H1 (cell line): ENCODE results near the gene FAM83G.

Experiments used
- EZH2 ChIP-seq: fragments of 200-600 bp; sonication (generic); IDR thresholded peaks from 2 replicates; pipeline ENCODE4 v1.7.1; 2012; ENCODE audit warnings: low read depth, mild to moderate bottlenecking, moderate library complexity, low read length, inconsistent platforms; ENCODE audit not compliant: severe bottlenecking
- GABPA ChIP-seq: IDR thresholded peaks from 2 replicates; pipeline ENCODE4 v1.6.1; 2011; ENCODE audit warnings: mild to moderate bottlenecking, low read length, moderate library complexity, borderline replicate concordance; ENCODE audit not compliant: insufficient read depth
- HDAC6 ChIP-seq: IDR thresholded peaks from one replicate; pipeline ENCODE4 v1.7.1; 2012; ENCODE audit warnings: low read depth, mild to moderate bottlenecking, inconsistent platforms, low read length, moderate library complexity
- POLR2AphosphoS5 ChIP-seq: IDR thresholded peaks from 2 replicates; pipeline ENCODE4 v1.6.1; 2011; ENCODE audit warnings: low read depth, low read length
- RAD21 ChIP-seq, 2 experiments: IDR thresholded peaks in 1 of 2; conservative IDR thresholded peaks in 1 of 2; 2 replicates each; pipeline ENCODE4 v1.6.1; 2011; ENCODE audit warnings: low read depth in 2 of 2, low read length in 2 of 2, improper control_type of control experiment in 1 of 2, inconsistent platforms in 1 of 2, mild to moderate bottlenecking in 1 of 2, moderate library complexity in 1 of 2
- TF ChIP-seq, protein P1 (sequence below), 3 experiments: IDR thresholded peaks; 1 replicate in 2 of 3; 2 replicates in 1 of 3; pipeline versions ENCODE4 v1.5.1 to v1.6.1; 2011; ENCODE audit warnings: low read length in 3 of 3, mild to moderate bottlenecking in 3 of 3, inconsistent platforms in 2 of 3, low read depth in 1 of 3, moderate library complexity in 1 of 3; ENCODE audit not compliant: insufficient read depth in 1 of 3; ENCODE audit errors: control extremely low read depth in 1 of 3

DNA sequence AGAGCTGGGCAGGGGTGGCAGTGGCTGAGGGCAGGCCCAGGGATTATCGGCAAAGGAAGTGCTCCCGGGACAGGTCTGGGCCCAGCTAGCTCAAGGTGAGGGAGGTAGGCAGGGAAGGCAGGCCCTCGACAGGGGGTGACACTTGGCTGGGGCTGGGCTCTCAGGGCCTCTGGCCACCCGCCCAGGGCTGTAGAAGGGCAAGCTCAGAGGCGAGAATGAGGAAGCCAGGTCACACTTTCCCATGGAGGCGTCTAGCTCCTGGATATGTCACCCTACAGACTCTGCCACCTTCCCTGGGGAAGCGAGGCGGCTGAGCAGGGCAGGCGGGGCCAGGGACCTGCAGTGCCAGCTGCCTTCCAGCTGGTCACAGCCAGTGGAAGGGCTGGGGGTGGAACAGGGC, 19.1 kb downstream of the FAM83G start:
- TF ChIP-seq GABPA (no peak), EZH2 (no peak), HDAC6 (no peak), RAD21 (IDR thresholded peaks at IDR 0.05 in 1 of 2, conservative IDR thresholded peaks at IDR 0.05 in 1 of 2; ENCODE audit: low read depth in 2 of 2, low read length in 2 of 2) (no peak), POLR2AphosphoS5 (no peak)
- TF ChIP-seq, protein P1, sequence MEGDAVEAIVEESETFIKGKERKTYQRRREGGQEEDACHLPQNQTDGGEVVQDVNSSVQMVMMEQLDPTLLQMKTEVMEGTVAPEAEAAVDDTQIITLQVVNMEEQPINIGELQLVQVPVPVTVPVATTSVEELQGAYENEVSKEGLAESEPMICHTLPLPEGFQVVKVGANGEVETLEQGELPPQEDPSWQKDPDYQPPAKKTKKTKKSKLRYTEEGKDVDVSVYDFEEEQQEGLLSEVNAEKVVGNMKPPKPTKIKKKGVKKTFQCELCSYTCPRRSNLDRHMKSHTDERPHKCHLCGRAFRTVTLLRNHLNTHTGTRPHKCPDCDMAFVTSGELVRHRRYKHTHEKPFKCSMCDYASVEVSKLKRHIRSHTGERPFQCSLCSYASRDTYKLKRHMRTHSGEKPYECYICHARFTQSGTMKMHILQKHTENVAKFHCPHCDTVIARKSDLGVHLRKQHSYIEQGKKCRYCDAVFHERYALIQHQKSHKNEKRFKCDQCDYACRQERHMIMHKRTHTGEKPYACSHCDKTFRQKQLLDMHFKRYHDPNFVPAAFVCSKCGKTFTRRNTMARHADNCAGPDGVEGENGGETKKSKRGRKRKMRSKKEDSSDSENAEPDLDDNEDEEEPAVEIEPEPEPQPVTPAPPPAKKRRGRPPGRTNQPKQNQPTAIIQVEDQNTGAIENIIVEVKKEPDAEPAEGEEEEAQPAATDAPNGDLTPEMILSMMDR (IDR thresholded peaks at IDR 0.05; ENCODE audit: control extremely low read depth in 1 of 3, insufficient read depth in 1 of 3, low read depth in 1 of 3, low read length in 3 of 3), result no peak
